Panc1 (cell line): ENCODE measurements around the gene CFAP299. TPM values are rescaled to one million over a fixed set of nuclear protein-coding genes. Genes with fewer than 3 reads are reported as not detected.

Experiments used
- ATAC-seq: fragments of 200-7000 bp; cut with Tn5 transposase; 2 replicates; pipeline ENCODE4 v1.9.1; 2020; ENCODE audit warnings: mild to moderate bottlenecking, moderate library complexity
- BruUV-seq: library from RNA; stranded (reverse); fragments of 400-500 nt; replicated peaks from 2 replicates; lab custom pipeline; 2021; lab: Mats Ljungman, UMichigan
- CTCF ChIA-PET: fragments of 300-600 bp; sonication (Branson Sonifier 250); formaldehyde crosslinking; loops from one replicate; lab custom pipeline; 2022; ENCODE audit warnings: antibody characterized with exemption; lab: Charles Lee
- POLR2A ChIA-PET: fragments of 300-600 bp; sonication (Branson Sonifier 250); formaldehyde crosslinking; loops from one replicate; lab custom pipeline; 2022; ENCODE audit warnings: antibody characterized with exemption; lab: Charles Lee
- DNase-seq: peaks from one replicate; pipeline ENCODE4 v3.0.0-alpha.2; 2010; ENCODE audit warnings: low read depth, low spot score
- H3K27ac ChIP-seq: 2 replicates; pipeline ENCODE4 v1.5.1; 2011; ENCODE audit warnings: mild to moderate bottlenecking, low read length, inconsistent platforms
- H3K27me3 ChIP-seq: fragments of 200-500 bp; sonication (Bioruptor generic); 2 replicates; pipeline ENCODE4 v1.6.0; 2014; ENCODE audit warnings: low read length, inconsistent platforms; ENCODE audit not compliant: control insufficient read depth, insufficient read depth
- H3K36me3 ChIP-seq: fragments of 200-500 bp; sonication (Bioruptor generic); 2 replicates; pipeline ENCODE4 v1.5.1; 2014; ENCODE audit warnings: inconsistent platforms, mild to moderate bottlenecking, low read length, moderate library complexity; ENCODE audit not compliant: control insufficient read depth, insufficient read depth
- H3K4me1 ChIP-seq: 2 replicates; pipeline ENCODE4 v1.5.1; 2011; ENCODE audit warnings: inconsistent platforms, mild to moderate bottlenecking, low read length, moderate library complexity; ENCODE audit not compliant: control insufficient read depth, insufficient read depth
- H3K4me3 ChIP-seq, 2 experiments: 2 replicates each; pipeline ENCODE4 v1.5.1; 2011 to 2012; ENCODE audit warnings: low read depth in 2 of 2, low read length in 2 of 2, mild to moderate bottlenecking in 2 of 2, inconsistent platforms in 1 of 2, moderate library complexity in 1 of 2
- H3K9me3 ChIP-seq: fragments of 200-500 bp; sonication (Bioruptor generic); 2 replicates; pipeline ENCODE4 v1.5.1; 2014; ENCODE audit warnings: low read depth, mild to moderate bottlenecking, inconsistent platforms, low read length, moderate library complexity; ENCODE audit not compliant: control insufficient read depth, insufficient read depth
- POLR2AphosphoS5 ChIP-seq: IDR thresholded peaks from 2 replicates; pipeline ENCODE4 v1.6.1; 2012; ENCODE audit warnings: mild to moderate bottlenecking, low read depth, low read length, moderate library complexity
- SIN3A ChIP-seq: IDR thresholded peaks from 2 replicates; pipeline ENCODE4 v1.6.1; 2012; ENCODE audit warnings: low read depth, mild to moderate bottlenecking, low read length, moderate library complexity, borderline replicate concordance; ENCODE audit not compliant: insufficient read depth
- TCF7L2 ChIP-seq: IDR thresholded peaks from 2 replicates; pipeline ENCODE4 v1.6.1; 2011; ENCODE audit warnings: mild to moderate bottlenecking, low read depth, low read length, inconsistent platforms
- in situ Hi-C: cut with HindIII; loops from 2 replicates; pipeline ENCODE4 v1.10.0; 2016; ENCODE audit warnings: low sequenced_read_pairs, low pct_unique_long_range_greater_than_20kb
- intact Hi-C: fragments of 100-400 bp; cut with micrococcal nuclease; formaldehyde crosslinking; loops from one replicate; pipeline ENCODE4 v1.10.0; 2022; ENCODE audit not compliant: unreplicated experiment
- total RNA-seq: library from RNA; stranded (reverse); gene quantifications from one replicate; pipeline ENCODE4 v1.2.1, GENCODE V29; 2021; ENCODE audit not compliant: unreplicated experiment
- TF ChIP-seq, protein P1 (sequence below), 2 experiments: IDR thresholded peaks; 2 replicates each; pipeline ENCODE4 v1.6.1; 2011 to 2012; ENCODE audit warnings: low read depth in 2 of 2, control low read depth in 1 of 2, low read length in 1 of 2, mild to moderate bottlenecking in 1 of 2, moderate library complexity in 1 of 2; ENCODE audit not compliant: insufficient read depth in 1 of 2
- TF ChIP-seq, protein P2 (sequence below): fragments of 450-650 bp; IDR thresholded peaks from 2 replicates; pipeline ENCODE4 v1.5.1; 2017; ENCODE audit warnings: mild to moderate bottlenecking

CFAP299 gene
- total RNA-seq, 1 experiment from 2014 or later, result not detected

DNA sequence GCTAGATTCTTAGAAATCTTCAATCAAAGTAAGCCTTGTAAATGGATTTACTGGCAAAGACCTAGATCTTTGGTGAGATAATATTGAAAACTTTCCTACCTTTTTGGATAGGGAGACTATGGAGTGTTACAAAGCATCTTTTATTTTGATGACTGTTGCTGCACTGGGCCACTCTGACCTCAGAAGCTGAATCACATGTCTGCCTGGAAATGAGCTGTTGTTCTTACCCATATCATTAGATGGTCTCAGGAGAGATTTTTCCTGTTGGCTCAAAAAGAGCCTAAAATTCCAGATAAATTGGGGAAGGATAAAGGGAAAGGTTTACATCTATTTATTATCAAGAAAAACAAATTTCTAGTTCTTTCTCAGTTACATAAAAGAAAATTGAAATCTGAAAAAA is 567.5 kb downstream of the CFAP299 start:
- Histone ChIP-seq H3K27me3 (no peaks in the 10 kb centered on the region), H3K27ac (no peak overlapping the region), H3K9me3 (no peaks in the 10 kb centered on the region), H3K36me3 (no peaks in the 10 kb centered on the region), H3K4me3 (no peak overlapping the region), H3K4me1 (no peaks in the 10 kb centered on the region)
- ChIA-PET POLR2A (no interaction called here), CTCF (no interaction called here)
- BruUV-seq, result no TSS peak
- TF ChIP-seq TCF7L2, result no peak
- TF ChIP-seq, protein P1, sequence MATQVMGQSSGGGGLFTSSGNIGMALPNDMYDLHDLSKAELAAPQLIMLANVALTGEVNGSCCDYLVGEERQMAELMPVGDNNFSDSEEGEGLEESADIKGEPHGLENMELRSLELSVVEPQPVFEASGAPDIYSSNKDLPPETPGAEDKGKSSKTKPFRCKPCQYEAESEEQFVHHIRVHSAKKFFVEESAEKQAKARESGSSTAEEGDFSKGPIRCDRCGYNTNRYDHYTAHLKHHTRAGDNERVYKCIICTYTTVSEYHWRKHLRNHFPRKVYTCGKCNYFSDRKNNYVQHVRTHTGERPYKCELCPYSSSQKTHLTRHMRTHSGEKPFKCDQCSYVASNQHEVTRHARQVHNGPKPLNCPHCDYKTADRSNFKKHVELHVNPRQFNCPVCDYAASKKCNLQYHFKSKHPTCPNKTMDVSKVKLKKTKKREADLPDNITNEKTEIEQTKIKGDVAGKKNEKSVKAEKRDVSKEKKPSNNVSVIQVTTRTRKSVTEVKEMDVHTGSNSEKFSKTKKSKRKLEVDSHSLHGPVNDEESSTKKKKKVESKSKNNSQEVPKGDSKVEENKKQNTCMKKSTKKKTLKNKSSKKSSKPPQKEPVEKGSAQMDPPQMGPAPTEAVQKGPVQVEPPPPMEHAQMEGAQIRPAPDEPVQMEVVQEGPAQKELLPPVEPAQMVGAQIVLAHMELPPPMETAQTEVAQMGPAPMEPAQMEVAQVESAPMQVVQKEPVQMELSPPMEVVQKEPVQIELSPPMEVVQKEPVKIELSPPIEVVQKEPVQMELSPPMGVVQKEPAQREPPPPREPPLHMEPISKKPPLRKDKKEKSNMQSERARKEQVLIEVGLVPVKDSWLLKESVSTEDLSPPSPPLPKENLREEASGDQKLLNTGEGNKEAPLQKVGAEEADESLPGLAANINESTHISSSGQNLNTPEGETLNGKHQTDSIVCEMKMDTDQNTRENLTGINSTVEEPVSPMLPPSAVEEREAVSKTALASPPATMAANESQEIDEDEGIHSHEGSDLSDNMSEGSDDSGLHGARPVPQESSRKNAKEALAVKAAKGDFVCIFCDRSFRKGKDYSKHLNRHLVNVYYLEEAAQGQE (IDR thresholded peaks at IDR 0.05; ENCODE audit: insufficient read depth in 1 of 2, low read depth in 2 of 2, low read length in 1 of 2), result no peak
- TF ChIP-seq, protein P2, sequence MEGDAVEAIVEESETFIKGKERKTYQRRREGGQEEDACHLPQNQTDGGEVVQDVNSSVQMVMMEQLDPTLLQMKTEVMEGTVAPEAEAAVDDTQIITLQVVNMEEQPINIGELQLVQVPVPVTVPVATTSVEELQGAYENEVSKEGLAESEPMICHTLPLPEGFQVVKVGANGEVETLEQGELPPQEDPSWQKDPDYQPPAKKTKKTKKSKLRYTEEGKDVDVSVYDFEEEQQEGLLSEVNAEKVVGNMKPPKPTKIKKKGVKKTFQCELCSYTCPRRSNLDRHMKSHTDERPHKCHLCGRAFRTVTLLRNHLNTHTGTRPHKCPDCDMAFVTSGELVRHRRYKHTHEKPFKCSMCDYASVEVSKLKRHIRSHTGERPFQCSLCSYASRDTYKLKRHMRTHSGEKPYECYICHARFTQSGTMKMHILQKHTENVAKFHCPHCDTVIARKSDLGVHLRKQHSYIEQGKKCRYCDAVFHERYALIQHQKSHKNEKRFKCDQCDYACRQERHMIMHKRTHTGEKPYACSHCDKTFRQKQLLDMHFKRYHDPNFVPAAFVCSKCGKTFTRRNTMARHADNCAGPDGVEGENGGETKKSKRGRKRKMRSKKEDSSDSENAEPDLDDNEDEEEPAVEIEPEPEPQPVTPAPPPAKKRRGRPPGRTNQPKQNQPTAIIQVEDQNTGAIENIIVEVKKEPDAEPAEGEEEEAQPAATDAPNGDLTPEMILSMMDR, result no peak
- TF ChIP-seq POLR2AphosphoS5, result no peak
- TF ChIP-seq SIN3A, result no peak
- ATAC-seq (no peak), DNase-seq (no peak)
- in situ Hi-C loops, result no loop called here
- intact Hi-C loops, result no loop called here

DNA sequence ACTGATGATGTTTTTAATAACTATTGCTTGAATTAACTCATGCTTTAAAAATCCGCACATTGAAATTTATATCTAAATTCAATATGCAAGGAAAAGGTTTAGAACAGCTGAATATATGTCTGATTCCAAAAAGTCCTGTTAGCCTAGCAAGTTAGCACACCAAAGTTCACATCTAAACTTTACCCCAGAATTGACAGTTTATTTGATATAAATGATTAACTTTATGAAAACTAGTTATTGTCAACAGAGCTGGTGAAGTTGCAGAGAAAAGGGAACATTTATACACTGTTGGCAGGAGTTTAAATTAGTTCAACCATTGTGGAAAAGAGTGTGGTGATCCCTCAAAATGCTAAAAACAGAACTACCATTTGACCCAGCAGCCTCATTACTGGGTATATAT is 574.4 kb downstream of the CFAP299 start:
- POLR2A ChIA-PET, result no interaction called here
- no TSS peak for BruUV-seq
- DNase-seq (no peak), ATAC-seq (no peak)
- no peaks in the 10 kb centered on the region for H3K27me3 ChIP-seq
- in situ Hi-C loops, result no loop called here
- H3K27ac ChIP-seq, result no peak overlapping the region
- H3K4me1 ChIP-seq, result no peaks in the 10 kb centered on the region
- H3K36me3 ChIP-seq, result no peaks in the 10 kb centered on the region
- TF ChIP-seq, protein P2, result no peak
- TF ChIP-seq, protein P1 (IDR thresholded peaks at IDR 0.05; ENCODE audit: insufficient read depth in 1 of 2, low read depth in 2 of 2, low read length in 1 of 2), result no peak
- TF ChIP-seq TCF7L2 (no peak), SIN3A (no peak), POLR2AphosphoS5 (no peak)
- intact Hi-C loops, result no loop called here
- CTCF ChIA-PET, result no interaction called here
- H3K9me3 ChIP-seq, result no peaks in the 10 kb centered on the region
- no peak overlapping the region for H3K4me3 ChIP-seq
